ENCODE data around the gene TSPAN5. TPM values are rescaled to one million over a fixed set of nuclear protein-coding genes. Genes with fewer than 3 reads are reported as not detected.

The TSPAN5 gene
- total RNA-seq, 2 donors from 2014 or later = 1.8 to 2.0 TPM

DNA sequence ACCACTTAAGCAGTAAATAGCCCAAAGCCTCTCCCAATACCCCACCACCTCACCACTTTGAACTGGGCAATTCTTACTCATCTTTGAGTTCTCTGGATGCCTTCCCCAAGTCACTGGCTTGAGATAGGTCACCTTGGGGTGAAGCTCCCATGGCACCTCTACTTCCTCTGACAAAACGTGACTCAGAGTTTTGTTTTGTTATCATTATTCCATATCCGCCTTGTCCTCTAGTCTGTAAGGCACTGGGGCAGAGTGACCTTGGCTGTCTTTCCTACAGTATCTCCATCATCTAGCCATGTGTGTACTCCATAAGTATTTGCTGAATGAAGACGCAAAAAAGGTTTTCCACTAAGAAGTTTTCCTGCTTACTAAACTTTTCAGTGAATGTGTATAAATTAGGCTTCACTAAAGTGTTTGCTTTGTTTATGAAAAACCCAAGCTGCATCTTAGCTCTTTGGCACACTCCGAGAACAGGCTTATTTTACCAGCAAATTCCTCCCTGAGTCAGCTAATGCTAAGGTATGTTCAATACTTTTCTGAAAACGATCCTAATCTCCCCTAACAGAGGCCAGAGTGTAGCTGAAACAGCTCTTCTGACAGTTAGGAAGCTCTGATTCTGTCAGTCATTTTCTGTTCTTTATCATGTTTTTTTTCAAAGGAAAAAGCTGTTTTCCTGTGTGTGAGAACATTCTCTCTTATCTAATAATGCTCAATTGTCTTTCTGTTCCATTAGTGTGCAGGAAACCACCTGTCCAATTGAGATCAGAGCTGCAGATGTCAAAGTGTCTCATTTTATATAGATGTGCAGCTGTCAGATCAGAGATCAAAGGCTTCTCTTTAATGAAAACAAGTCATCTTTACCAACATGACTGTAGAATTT lies 30.2 kb upstream of the TSPAN5 start:
- ATAC-seq = no peak
- H3K9me3 ChIP-seq = no peaks in the 10 kb centered on the region
- 38% methylated on average over 5 of the region's 5 CpGs for WGBS, 2 donors
- intact Hi-C loops (cut with DNase I) = no loop called here
- no peaks in the 10 kb centered on the region for H3K36me3 ChIP-seq (replicated peaks in 1 of 2; ENCODE audit: insufficient read depth in 1 of 2, low read depth in 2 of 2)
- TF ChIP-seq, protein P1, sequence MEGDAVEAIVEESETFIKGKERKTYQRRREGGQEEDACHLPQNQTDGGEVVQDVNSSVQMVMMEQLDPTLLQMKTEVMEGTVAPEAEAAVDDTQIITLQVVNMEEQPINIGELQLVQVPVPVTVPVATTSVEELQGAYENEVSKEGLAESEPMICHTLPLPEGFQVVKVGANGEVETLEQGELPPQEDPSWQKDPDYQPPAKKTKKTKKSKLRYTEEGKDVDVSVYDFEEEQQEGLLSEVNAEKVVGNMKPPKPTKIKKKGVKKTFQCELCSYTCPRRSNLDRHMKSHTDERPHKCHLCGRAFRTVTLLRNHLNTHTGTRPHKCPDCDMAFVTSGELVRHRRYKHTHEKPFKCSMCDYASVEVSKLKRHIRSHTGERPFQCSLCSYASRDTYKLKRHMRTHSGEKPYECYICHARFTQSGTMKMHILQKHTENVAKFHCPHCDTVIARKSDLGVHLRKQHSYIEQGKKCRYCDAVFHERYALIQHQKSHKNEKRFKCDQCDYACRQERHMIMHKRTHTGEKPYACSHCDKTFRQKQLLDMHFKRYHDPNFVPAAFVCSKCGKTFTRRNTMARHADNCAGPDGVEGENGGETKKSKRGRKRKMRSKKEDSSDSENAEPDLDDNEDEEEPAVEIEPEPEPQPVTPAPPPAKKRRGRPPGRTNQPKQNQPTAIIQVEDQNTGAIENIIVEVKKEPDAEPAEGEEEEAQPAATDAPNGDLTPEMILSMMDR (IDR thresholded peaks at IDR 0.05) = no peak
- TF ChIP-seq POLR2A (IDR thresholded peaks at IDR 0.05) = no peak
- no peaks in the 10 kb centered on the region for H3K4me1 ChIP-seq
- H3K27ac ChIP-seq = no peak overlapping the region
- no peak overlapping the region for H3K4me3 ChIP-seq
- DNase-seq = no peak
- H3K27me3 ChIP-seq = no peaks in the 10 kb centered on the region

DNA sequence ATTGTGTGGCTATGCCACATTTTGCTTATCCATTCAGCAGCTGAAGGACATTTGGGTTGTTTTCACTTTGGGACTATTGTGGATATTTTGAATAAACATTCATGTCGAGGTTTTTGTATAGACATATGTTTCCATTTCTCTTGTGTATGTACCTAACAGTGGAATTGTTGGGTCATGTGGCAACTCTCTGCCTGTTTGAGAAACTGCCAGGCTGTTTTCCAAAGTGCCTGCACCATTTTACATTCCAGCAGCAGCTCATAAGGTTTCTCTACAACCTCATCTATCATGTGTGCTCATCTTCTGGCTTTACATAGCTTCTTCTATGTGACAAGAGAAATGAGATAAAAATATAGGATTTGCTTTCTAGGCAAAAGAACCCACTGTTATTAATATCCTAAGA lies 29.5 kb upstream of the TSPAN5 start:
- ATAC-seq (no peak), DNase-seq (no peak)
- WGBS, 2 donors = 71 to 86% methylated on average over 1 of the region's 1 CpG
- intact Hi-C loops (cut with DNase I) = no loop called here
- Histone ChIP-seq H3K36me3 (replicated peaks in 1 of 2; ENCODE audit: insufficient read depth in 1 of 2, low read depth in 2 of 2) (no peaks in the 10 kb centered on the region), H3K27ac (no peak overlapping the region), H3K4me1 (no peaks in the 10 kb centered on the region), H3K9me3 (no peaks in the 10 kb centered on the region), H3K4me3 (no peak overlapping the region), H3K27me3 (no peaks in the 10 kb centered on the region)
- TF ChIP-seq, protein P1 (IDR thresholded peaks at IDR 0.05) = no peak
- no peak for TF ChIP-seq POLR2A (IDR thresholded peaks at IDR 0.05)

DNA sequence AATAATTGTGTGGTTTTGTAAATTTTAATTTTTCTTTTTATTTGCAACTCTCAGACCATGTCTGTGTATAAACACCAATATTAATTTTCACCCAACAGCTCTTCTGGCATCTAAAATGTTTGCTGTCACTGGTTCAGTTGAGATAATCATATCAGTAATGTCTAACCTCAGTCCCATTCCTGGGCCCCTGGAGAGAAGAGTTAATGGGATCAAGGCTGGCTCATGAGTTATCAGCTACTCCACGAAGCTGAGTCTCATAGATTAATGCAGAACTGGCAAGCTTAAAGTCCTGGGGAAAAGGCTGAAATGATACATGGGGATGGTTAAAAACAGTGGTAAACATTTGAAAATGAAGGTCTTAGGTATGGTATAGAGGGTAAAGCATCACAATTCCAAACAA lies 28.4 kb upstream of the TSPAN5 start:
- Histone ChIP-seq H3K4me1 (no peaks in the 10 kb centered on the region), H3K27ac (no peak overlapping the region), H3K27me3 (no peaks in the 10 kb centered on the region), H3K36me3 (replicated peaks in 1 of 2; ENCODE audit: insufficient read depth in 1 of 2, low read depth in 2 of 2) (no peaks in the 10 kb centered on the region), H3K4me3 (no peak overlapping the region), H3K9me3 (no peaks in the 10 kb centered on the region)
- DNase-seq (no peak), ATAC-seq (no peak)
- no peak for TF ChIP-seq POLR2A (IDR thresholded peaks at IDR 0.05)
- TF ChIP-seq, protein P1 (IDR thresholded peaks at IDR 0.05) = no peak
- intact Hi-C loops (cut with DNase I) = no loop called here
- 17% methylated on average over 1 of the region's 1 CpG for WGBS, 2 donors

DNA sequence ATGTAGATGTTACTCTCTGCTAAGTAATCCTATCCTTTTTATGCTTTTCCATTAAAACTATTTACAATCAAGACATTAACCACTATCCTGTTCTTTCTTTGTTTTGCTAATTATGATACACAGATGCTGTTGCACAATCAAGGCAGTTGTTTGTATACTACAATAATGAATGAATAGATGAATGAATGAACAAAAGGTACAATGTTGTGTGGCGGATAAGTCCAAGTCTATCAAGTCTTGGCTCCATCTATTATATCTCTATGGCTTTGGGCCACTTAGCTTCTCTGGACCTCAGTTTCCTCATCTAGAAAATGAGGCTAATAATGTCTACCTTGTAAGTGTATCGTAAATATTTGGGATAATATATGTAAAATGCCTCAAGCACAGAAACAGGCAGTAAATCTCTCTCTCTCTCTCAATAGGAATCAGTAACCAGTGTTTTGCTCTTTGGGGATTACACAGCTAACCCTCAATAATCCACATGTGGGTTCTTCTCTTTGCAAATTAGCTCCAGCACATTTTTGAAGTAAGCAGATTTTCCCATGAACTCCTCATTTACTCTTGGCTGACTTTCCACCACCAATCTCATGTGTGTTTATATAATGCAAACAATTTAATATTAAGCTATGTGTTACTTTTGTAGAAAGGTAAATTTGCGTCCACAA lies 27.8 kb upstream of the TSPAN5 start:
- TF ChIP-seq, protein P1 (IDR thresholded peaks at IDR 0.05) = no peak
- TF ChIP-seq POLR2A (IDR thresholded peaks at IDR 0.05) = no peak
- Histone ChIP-seq H3K36me3 (replicated peaks in 1 of 2; ENCODE audit: insufficient read depth in 1 of 2, low read depth in 2 of 2) (no peaks in the 10 kb centered on the region), H3K4me3 (no peak overlapping the region), H3K4me1 (no peaks in the 10 kb centered on the region), H3K9me3 (no peaks in the 10 kb centered on the region), H3K27ac (no peak overlapping the region), H3K27me3 (no peaks in the 10 kb centered on the region)
- ATAC-seq (no peak), DNase-seq (no peak)
- 86 to 90% methylated on average over 3 of the region's 3 CpGs for WGBS, 2 donors
- intact Hi-C loops (cut with DNase I) = no loop called here
